Stimulated activated memory B cell treated with anti-CD40 and anti-IgM and Interleukin-4, amounts not matched to agents 10 μg/mL and 1 μg/mL and 100 μg/mL, for 72 hours (primary cell): ENCODE data around the gene METTL21A.
A peak's percentile ranks its signal among the peaks of the same experiment; 100 is the strongest.

Experiments used
- ATAC-seq: fragments of 150-1000 bp; cut with Tn5 transposase; 2 replicates; pipeline ENCODE4 v1.10.0; 2021
- H3K27ac Mint-ChIP-seq: one replicate; pipeline ENCODE4 v1.8.0; 2022; ENCODE audit warnings: mild to moderate bottlenecking, mixed read lengths
- H3K27me3 Mint-ChIP-seq: one replicate; pipeline ENCODE4 v1.8.0; 2022; ENCODE audit warnings: mixed read lengths
- H3K36me3 Mint-ChIP-seq: one replicate; pipeline ENCODE4 v1.8.0; 2022; ENCODE audit warnings: mixed read lengths
- H3K4me1 Mint-ChIP-seq: one replicate; pipeline ENCODE4 v1.8.0; 2022; ENCODE audit warnings: mixed read lengths
- H3K4me3 Mint-ChIP-seq: one replicate; pipeline ENCODE4 v1.8.0; 2022; ENCODE audit warnings: mild to moderate bottlenecking, moderate library complexity, mixed read lengths
- H3K9me3 Mint-ChIP-seq: one replicate; pipeline ENCODE4 v1.8.0; 2022; ENCODE audit warnings: mixed read lengths

The METTL21A gene

DNA sequence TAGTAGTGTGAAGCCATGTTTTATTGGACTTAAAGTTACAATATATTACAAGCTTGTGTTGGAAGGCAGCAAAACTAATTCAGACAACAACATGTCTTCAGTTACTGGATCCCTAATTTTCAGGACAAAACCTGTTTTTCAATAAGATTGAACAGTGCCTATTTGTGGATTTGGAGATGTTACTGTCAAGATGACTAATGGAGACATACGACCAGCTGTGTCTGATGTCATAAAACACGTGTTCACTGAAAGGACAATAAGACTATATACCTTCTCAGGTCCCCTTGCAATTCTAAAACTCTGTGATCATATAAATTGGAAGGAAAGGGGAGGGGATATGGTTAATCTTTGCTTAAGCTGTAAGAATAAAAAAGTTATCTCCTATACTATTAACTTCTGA is 21.7 kb downstream of the METTL21A start:
- peak overlapping the region; percentile 9 for H3K27ac Mint-ChIP-seq
- peaks cover 30% of the 10 kb centered on the region for H3K4me1 Mint-ChIP-seq
- peaks cover 3% of the 10 kb centered on the region for H3K9me3 Mint-ChIP-seq
- H3K36me3 Mint-ChIP-seq: peaks cover 49% of the 10 kb centered on the region
- H3K4me3 Mint-ChIP-seq: no peak overlapping the region
- ATAC-seq: no peak
- H3K27me3 Mint-ChIP-seq: no peaks in the 10 kb centered on the region

DNA sequence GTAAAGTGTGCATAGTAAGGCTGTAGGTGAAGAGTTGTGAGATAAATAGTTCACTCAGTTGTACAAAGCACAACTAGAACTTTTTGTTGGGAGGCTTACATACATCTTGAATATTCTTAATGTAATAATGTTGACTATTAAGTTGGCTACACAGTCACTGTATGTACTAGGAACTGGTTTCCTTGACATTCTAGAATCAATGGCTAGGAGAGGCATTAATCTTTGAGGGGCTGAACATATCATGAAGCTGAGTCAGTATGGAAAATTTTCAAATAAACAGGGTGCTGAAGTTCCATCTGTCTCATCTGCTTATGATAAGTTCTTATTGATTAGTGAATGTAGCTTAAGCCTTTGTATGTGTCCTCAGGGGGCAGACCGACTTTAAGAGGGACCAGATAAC is 23.4 kb downstream of the METTL21A start:
- Mint-ChIP-seq H3K36me3 (peaks cover 40% of the 10 kb centered on the region), H3K4me1 (peaks cover 30% of the 10 kb centered on the region), H3K9me3 (peaks cover 3% of the 10 kb centered on the region), H3K4me3 (no peak overlapping the region), H3K27me3 (no peaks in the 10 kb centered on the region), H3K27ac (peak overlapping the region; percentile 9)
- no peak for ATAC-seq

DNA sequence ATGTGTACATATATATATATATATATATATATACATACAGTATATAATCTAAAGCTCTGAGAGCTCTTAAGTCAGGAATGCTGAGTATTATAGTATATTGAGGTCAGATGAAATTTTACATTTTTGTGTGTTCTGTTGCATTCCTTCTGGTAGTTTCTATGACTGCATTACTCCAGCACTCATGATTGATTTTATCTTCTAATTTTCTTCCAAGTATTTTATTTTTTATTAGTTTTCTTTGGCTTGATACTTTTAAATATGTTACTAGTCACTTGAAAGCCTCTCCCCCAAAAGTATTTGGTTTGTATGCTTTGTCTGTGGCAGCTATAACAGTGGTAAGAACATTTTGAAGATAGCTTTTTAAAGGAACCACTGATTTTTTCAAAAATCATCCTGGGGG is 25.0 kb downstream of the METTL21A start:
- no peak for ATAC-seq
- H3K27ac Mint-ChIP-seq: no peak overlapping the region
- H3K27me3 Mint-ChIP-seq: no peaks in the 10 kb centered on the region
- peaks cover 3% of the 10 kb centered on the region for H3K9me3 Mint-ChIP-seq
- H3K36me3 Mint-ChIP-seq: peaks cover 39% of the 10 kb centered on the region
- no peak overlapping the region for H3K4me3 Mint-ChIP-seq
- H3K4me1 Mint-ChIP-seq: peaks cover 20% of the 10 kb centered on the region

DNA sequence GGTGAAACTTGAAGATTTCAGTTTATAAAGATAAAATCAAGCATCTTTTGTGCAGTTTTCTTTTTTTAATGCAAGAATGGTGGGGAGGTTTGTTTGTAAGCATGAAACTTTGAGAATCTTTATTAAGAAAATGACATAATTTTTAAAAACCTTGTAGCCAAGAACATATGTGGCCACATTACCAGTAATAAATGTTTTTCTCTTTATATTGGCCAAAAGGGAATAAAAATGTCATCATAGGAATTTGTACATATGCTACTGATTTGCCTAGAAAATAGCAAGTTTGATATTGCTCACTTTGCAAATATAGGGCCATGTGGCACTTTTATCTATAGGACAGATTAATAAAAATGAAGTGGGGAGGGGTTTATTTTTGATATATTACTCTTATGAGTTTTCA is 25.6 kb downstream of the METTL21A start:
- no peak for ATAC-seq
- H3K9me3 Mint-ChIP-seq: peaks cover 2% of the 10 kb centered on the region
- no peaks in the 10 kb centered on the region for H3K27me3 Mint-ChIP-seq
- peaks cover 18% of the 10 kb centered on the region for H3K4me1 Mint-ChIP-seq
- no peak overlapping the region for H3K27ac Mint-ChIP-seq
- peaks cover 36% of the 10 kb centered on the region for H3K36me3 Mint-ChIP-seq
- no peak overlapping the region for H3K4me3 Mint-ChIP-seq

DNA sequence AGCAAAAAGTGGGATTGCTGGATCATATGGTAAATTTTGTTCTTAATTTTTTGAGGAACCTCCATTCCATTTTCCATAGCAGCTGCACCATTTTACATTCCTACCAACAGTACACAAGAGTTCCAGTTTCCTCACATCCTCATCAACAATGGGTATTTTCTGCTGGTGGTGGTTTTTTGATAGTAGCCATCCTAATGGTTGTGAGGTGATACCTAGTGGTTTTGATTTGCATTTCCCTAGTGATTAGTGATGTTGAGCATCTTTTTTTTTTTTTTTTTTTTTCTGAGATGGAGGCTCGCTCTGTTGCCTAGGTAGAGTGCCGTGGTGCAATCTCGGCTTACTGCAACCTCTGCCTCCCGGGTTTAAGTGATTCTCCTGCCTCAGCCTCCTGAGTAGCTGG is 30.5 kb downstream of the METTL21A start:
- H3K4me3 Mint-ChIP-seq: no peak overlapping the region
- H3K4me1 Mint-ChIP-seq: peaks cover 17% of the 10 kb centered on the region
- peaks cover 59% of the 10 kb centered on the region for H3K36me3 Mint-ChIP-seq
- ATAC-seq: peak; percentile 50
- peaks cover under 1% of the 10 kb centered on the region for H3K9me3 Mint-ChIP-seq
- peak overlapping the region; percentile 27 for H3K27ac Mint-ChIP-seq
- no peaks in the 10 kb centered on the region for H3K27me3 Mint-ChIP-seq

DNA sequence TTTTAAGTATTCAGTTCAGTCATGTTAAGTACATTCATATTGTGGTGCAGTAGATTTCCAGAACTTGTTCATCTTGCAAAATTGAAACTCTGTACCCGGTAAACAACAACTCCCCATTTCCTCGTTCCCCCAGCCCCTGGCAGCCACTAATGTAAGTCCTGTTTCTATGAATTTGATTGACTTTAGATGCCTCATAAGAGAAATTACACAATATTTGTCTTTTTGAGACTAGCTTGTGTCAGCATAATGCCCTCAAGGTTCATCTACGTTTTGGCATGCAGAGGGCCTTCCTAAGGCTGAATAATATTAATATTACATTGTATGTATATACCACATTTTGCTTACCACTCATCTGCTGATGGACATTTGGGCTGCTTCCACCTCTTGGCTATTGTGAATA is 30.9 kb downstream of the METTL21A start:
- H3K9me3 Mint-ChIP-seq: peaks cover 3% of the 10 kb centered on the region
- no peaks in the 10 kb centered on the region for H3K27me3 Mint-ChIP-seq
- peaks cover 21% of the 10 kb centered on the region for H3K4me1 Mint-ChIP-seq
- H3K36me3 Mint-ChIP-seq: peaks cover 64% of the 10 kb centered on the region
- H3K4me3 Mint-ChIP-seq: no peak overlapping the region
- no peak for ATAC-seq
- peak overlapping the region; percentile 27 for H3K27ac Mint-ChIP-seq

DNA sequence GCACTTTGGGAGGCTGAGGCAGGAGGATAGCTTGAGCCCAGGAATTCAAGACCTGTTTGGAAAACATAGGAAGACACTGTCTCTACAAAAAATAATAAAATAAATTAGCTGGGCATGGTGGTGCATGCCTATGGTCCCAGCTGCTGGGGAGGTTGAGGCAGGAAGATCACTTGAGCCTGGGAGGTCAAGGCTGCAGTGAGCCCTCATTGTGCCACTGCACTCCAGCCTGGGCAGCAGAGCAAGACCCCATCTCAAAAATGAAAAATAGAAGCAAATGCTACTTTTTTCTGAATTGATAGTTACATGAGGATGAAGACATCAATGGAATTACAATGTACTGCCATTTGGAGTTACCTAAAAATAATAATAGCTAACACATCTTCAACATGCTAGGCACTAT is 31.9 kb downstream of the METTL21A start:
- peaks cover 12% of the 10 kb centered on the region for H3K9me3 Mint-ChIP-seq
- no peak overlapping the region for H3K27ac Mint-ChIP-seq

DNA sequence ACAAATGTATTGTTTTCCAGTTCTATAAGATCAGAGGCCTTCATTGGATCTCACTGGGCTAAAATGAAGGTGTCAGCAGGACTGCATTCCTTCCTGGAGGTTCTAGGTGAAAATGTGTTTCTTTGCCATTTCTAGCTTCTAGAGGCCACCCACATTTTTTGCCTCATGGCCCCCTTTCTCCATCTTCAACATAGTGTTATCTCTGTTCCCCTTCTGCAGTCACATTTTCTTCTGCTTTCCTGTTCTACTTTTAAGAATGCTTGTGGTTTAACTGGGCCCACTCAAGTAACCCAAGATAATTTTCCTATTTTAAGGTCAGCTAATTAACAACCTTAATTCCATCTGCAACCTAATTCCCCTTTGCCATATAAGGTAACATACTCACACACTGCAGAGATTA is 36.1 kb downstream of the METTL21A start:
- H3K9me3 Mint-ChIP-seq: peaks cover 17% of the 10 kb centered on the region
- H3K27ac Mint-ChIP-seq: no peak overlapping the region
- H3K4me1 Mint-ChIP-seq: peaks cover 24% of the 10 kb centered on the region

More for the DNA sequence above, 31.9 kb downstream of the METTL21A start:
- Mint-ChIP-seq H3K36me3 (peaks cover 73% of the 10 kb centered on the region), H3K27me3 (no peaks in the 10 kb centered on the region), H3K4me1 (peaks cover 30% of the 10 kb centered on the region), H3K4me3 (no peak overlapping the region)
- no peak for ATAC-seq

DNA sequence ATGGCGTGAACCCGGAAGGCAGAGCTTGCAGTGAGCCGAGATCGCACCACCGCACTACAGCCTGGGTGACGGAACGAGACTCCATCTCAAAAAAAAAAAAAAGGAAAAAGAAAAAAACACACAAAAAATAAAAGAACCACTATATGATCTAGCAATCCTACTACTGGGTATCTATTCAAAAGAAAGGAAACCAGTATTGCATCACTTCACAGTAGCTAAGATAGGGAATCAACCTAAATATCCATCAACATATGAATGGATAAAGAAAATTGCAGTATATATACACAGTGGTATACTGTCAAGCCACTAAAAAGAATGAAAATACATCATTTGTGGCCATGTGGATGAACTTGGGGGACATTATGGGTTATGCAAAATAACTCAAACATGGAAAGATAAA is 37.9 kb downstream of the METTL21A start:
- peaks cover 94% of the 10 kb centered on the region for H3K36me3 Mint-ChIP-seq
- no peak for ATAC-seq
- no peaks in the 10 kb centered on the region for H3K27me3 Mint-ChIP-seq
- H3K4me3 Mint-ChIP-seq: no peak overlapping the region
- H3K9me3 Mint-ChIP-seq: peaks cover 17% of the 10 kb centered on the region
- no peak overlapping the region for H3K27ac Mint-ChIP-seq
- H3K4me1 Mint-ChIP-seq: peaks cover 16% of the 10 kb centered on the region

More for the DNA sequence above, 36.1 kb downstream of the METTL21A start:
- Mint-ChIP-seq H3K36me3 (peaks cover 99% of the 10 kb centered on the region), H3K27me3 (no peaks in the 10 kb centered on the region), H3K4me3 (no peak overlapping the region)
- peak; percentile 41 for ATAC-seq

DNA sequence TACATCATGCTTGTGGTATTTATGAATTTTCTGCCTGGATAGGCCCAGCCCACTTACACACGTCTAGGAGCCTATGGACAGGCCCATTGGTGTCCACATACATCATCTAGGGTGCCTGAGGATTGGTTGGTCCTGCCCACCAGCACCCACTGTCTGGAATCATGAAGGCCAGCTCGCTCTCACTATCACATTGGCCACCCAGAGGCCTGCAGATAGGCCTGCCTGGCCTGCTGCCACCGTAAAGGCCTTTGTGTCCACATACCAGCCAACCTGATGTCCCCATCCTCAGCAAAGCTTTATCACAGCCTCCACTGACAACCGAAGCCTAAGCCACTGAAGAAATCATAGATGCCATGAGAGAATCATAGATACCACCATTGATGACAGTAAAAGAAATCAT is 40.2 kb downstream of the METTL21A start:
- no peak for ATAC-seq
- Mint-ChIP-seq H3K9me3 (peaks cover 17% of the 10 kb centered on the region), H3K27ac (no peak overlapping the region), H3K4me1 (peaks cover 16% of the 10 kb centered on the region), H3K27me3 (no peaks in the 10 kb centered on the region), H3K36me3 (peaks cover 88% of the 10 kb centered on the region), H3K4me3 (no peak overlapping the region)

DNA sequence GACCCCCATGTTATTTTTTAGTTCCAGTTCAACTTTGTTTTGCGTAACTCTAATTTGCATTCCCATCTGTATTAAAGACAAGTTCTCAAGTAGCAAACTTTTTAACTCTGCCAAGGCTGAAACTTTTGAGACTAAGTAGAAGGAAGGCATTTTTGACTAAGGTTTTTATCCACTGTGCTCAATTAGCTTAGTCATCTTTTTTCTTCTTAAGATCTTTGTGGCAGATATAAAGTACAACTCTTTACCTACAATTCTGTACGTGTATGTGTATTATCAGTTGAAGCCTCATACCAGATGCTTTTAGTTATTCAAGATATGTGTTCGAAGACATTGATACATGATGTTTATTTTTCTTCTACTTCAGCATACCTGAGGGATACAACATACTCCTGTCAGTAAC is 53.8 kb downstream of the METTL21A start:
- no peak overlapping the region for H3K27ac Mint-ChIP-seq
- H3K36me3 Mint-ChIP-seq: peaks cover 58% of the 10 kb centered on the region

DNA sequence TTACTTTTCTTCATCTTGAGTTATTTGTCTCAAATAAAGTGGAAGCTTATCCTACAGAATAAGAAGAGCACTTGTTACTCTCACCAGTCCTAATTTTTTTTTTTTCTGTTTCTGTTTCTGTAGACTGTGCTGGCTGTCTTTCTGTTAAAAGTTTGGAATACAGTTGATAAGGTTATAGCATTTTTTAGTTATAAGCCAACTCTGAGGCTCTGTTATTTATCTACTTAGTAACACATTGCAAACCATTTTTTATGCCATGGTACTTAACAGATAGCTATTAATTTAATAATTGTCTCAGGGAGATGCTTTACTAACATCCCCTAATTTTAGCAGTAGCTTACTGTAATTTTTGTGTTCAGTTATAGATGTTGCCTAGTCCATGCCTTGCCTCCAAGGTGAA is 57.5 kb downstream of the METTL21A start:
- Mint-ChIP-seq H3K9me3 (no peaks in the 10 kb centered on the region), H3K36me3 (peaks cover 64% of the 10 kb centered on the region), H3K4me3 (no peak overlapping the region), H3K4me1 (peaks cover 12% of the 10 kb centered on the region), H3K27me3 (no peaks in the 10 kb centered on the region), H3K27ac (no peak overlapping the region)
- ATAC-seq: no peak

More for the DNA sequence above, 53.8 kb downstream of the METTL21A start:
- no peak for ATAC-seq
- no peaks in the 10 kb centered on the region for H3K27me3 Mint-ChIP-seq
- no peak overlapping the region for H3K4me3 Mint-ChIP-seq
- no peaks in the 10 kb centered on the region for H3K9me3 Mint-ChIP-seq
- peaks cover 8% of the 10 kb centered on the region for H3K4me1 Mint-ChIP-seq

DNA sequence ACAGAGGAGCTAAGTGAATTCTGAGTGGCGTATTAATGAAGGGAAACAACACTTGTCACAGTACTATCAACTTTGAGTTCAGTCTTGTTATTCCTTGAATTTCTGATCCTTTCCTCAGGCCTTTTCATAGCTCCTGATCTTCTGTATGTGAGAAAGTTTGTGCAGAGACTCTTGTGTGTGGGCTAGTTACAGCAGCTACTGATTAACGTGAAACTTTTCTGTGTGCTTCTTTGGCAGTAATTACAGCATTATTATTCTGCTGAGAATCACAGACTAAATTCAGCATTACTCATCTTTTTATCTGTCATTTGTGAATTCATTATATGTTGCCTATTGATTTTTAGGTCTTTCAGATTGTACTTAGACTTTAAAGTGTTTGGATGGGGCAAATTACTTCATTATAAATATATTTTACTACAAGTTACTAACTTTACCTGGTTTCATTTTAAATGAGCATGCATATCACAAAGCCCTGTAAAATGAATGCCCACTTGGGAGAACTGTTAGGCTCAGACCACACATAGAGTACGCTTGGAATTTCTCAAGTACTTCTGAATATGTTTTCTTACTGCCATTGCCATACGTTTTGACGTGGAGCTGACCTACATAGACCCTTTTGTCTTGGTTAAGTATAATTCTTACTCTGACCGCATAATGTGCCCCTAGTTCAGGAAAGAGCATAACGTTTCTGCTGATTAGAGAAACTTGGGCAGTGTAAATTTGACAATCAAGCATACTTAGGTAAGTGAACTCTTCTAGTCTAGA is 59.3 kb downstream of the METTL21A start:
- no peaks in the 10 kb centered on the region for H3K27me3 Mint-ChIP-seq
- H3K27ac Mint-ChIP-seq: no peak overlapping the region
- peaks cover 65% of the 10 kb centered on the region for H3K36me3 Mint-ChIP-seq
- peaks cover 13% of the 10 kb centered on the region for H3K4me1 Mint-ChIP-seq
- H3K4me3 Mint-ChIP-seq: no peak overlapping the region
- no peaks in the 10 kb centered on the region for H3K9me3 Mint-ChIP-seq
- no peak for ATAC-seq
